ENCODE data around the gene PCDHB15.

Gene PCDHB15

GRCh38 chr5:141260458-141261237 is 15.5 kb downstream of the PCDHB15 start:
- Histone ChIP-seq H3K4me3 (ENCODE audit: low read depth, low read length) (no peak overlapping the region), H3K9me3 (ENCODE audit: control insufficient read depth, low read length) (peaks cover 14% of the 10 kb centered on the region)
- no peak for TF ChIP-seq CTCF (IDR thresholded peaks at IDR 0.05)

GRCh38 chr5:141261238-141261546 is 16.0 kb downstream of the PCDHB15 start:
- Histone ChIP-seq H3K4me1 (no peaks in the 10 kb centered on the region), H3K27me3 (ENCODE audit: control insufficient read depth, insufficient read depth, low read length) (no peaks in the 10 kb centered on the region), H3K9ac (no peak overlapping the region), H3K4me3 (ENCODE audit: low read depth, low read length) (no peak overlapping the region), H3K9me3 (ENCODE audit: control insufficient read depth, low read length) (peaks cover 14% of the 10 kb centered on the region), H3K27ac (no peak overlapping the region), H3K79me2 (no peaks in the 10 kb centered on the region), H2AFZ (no peak overlapping the region), H3K36me3 (ENCODE audit: control insufficient read depth, insufficient read depth, low read length) (peaks cover 3% of the 10 kb centered on the region), H3K4me2 (ENCODE audit: low read length) (no peak overlapping the region)
- TF ChIP-seq CTCF (IDR thresholded peaks at IDR 0.05), result no peak

More at GRCh38 chr5:141260458-141261237, 15.5 kb downstream of the PCDHB15 start:
- H3K79me2 ChIP-seq, result no peaks in the 10 kb centered on the region
- H3K36me3 ChIP-seq (ENCODE audit: control insufficient read depth, insufficient read depth, low read length), result peaks cover 3% of the 10 kb centered on the region
- H3K4me2 ChIP-seq (ENCODE audit: low read length), result no peak overlapping the region
- no peak overlapping the region for H2AFZ ChIP-seq
- no peak overlapping the region for H3K9ac ChIP-seq
- H3K27ac ChIP-seq, result no peak overlapping the region
- H3K27me3 ChIP-seq (ENCODE audit: control insufficient read depth, insufficient read depth, low read length), result no peaks in the 10 kb centered on the region
- H3K4me1 ChIP-seq, result no peaks in the 10 kb centered on the region

GRCh38 chr5:141269195-141269594 is 24.0 kb downstream of the PCDHB15 start:
- Histone ChIP-seq H2AFZ (no peak overlapping the region), H3K9me3 (ENCODE audit: control insufficient read depth, low read length) (peaks cover 12% of the 10 kb centered on the region), H3K4me2 (ENCODE audit: low read length) (no peak overlapping the region), H3K9ac (no peak overlapping the region), H3K79me2 (no peaks in the 10 kb centered on the region), H3K36me3 (ENCODE audit: control insufficient read depth, insufficient read depth, low read length) (peaks cover 3% of the 10 kb centered on the region), H3K4me1 (no peaks in the 10 kb centered on the region), H3K4me3 (ENCODE audit: low read depth, low read length) (no peak overlapping the region), H3K27ac (no peak overlapping the region), H3K27me3 (ENCODE audit: control insufficient read depth, insufficient read depth, low read length) (no peaks in the 10 kb centered on the region)
- no peak for TF ChIP-seq CTCF (IDR thresholded peaks at IDR 0.05)

- Histone ChIP-seq H2AFZ (no peak overlapping the region), H3K79me2 (no peaks in the 10 kb centered on the region), H3K9me3 (ENCODE audit: control insufficient read depth, low read length) (peaks cover 3% of the 10 kb centered on the region), H3K4me3 (ENCODE audit: low read depth, low read length) (no peak overlapping the region), H3K4me1 (no peaks in the 10 kb centered on the region), H3K36me3 (ENCODE audit: control insufficient read depth, insufficient read depth, low read length) (no peaks in the 10 kb centered on the region), H3K9ac (no peak overlapping the region), H3K4me2 (ENCODE audit: low read length) (no peak overlapping the region), H3K27ac (no peak overlapping the region), H3K27me3 (ENCODE audit: control insufficient read depth, insufficient read depth, low read length) (no peaks in the 10 kb centered on the region)
- no peak for TF ChIP-seq CTCF (IDR thresholded peaks at IDR 0.05)
Observed at GRCh38 chr5:141272906-141273305, 27.7 kb downstream of the PCDHB15 start.

- no peak overlapping the region for H3K4me3 ChIP-seq (ENCODE audit: low read depth, low read length)
- H3K79me2 ChIP-seq, result no peaks in the 10 kb centered on the region
- no peaks in the 10 kb centered on the region for H3K9me3 ChIP-seq (ENCODE audit: control insufficient read depth, low read length)
- no peak overlapping the region for H3K4me2 ChIP-seq (ENCODE audit: low read length)
- H2AFZ ChIP-seq, result no peak overlapping the region
- no peaks in the 10 kb centered on the region for H3K4me1 ChIP-seq
- H3K27me3 ChIP-seq (ENCODE audit: control insufficient read depth, insufficient read depth, low read length), result no peaks in the 10 kb centered on the region
- TF ChIP-seq CTCF (IDR thresholded peaks at IDR 0.05), result no peak
- no peaks in the 10 kb centered on the region for H3K36me3 ChIP-seq (ENCODE audit: control insufficient read depth, insufficient read depth, low read length)
- no peak overlapping the region for H3K27ac ChIP-seq
- no peak overlapping the region for H3K9ac ChIP-seq
Observed at GRCh38 chr5:141298376-141298775, 53.2 kb downstream of the PCDHB15 start.

All from parathyroid adenoma (tissue), 2 donors.